ENCODE data around the gene GPATCH8.

GRCh38 chr17:44383363-44383762 is 119.8 kb downstream of the GPATCH8 start:
- TF ChIP-seq CTCF (IDR thresholded peaks at IDR 0.05) (no peak), POLR2A (IDR thresholded peaks at IDR 0.05) (no peak)

Measured in Peyer's patch (tissue), 4 donors.